HCT116 (cell line): ENCODE data around the gene KLK5. TPM values are rescaled to one million over a fixed set of nuclear protein-coding genes. Genes with fewer than 3 reads are reported as not detected.

Experiments
- ATAC-seq: fragments of 200-7000 bp; cut with Tn5 transposase; 2 replicates; pipeline ENCODE4 v1.9.1; 2020; ENCODE audit warnings: mild to moderate bottlenecking, moderate library complexity
- BruUV-seq: library from RNA; stranded (reverse); fragments of 400-500 nt; replicated peaks from 2 replicates; lab custom pipeline; 2021; lab: Mats Ljungman, UMichigan
- CTCF ChIA-PET: fragments of 300-600 bp; sonication (Branson Sonifier 250); formaldehyde crosslinking; loops from one replicate; lab custom pipeline; 2021; ENCODE audit warnings: antibody characterized with exemption; lab: Charles Lee
- POLR2A ChIA-PET: fragments of 300-600, 350-600 bp; sonication (Branson Sonifier 250); formaldehyde crosslinking; loops from one replicate; lab custom pipeline; 2021; ENCODE audit warnings: antibody characterized with exemption; lab: Charles Lee
- RAD21 ChIA-PET, 2 experiments: fragments of 300-600 bp; sonication (Branson Sonifier 250); formaldehyde crosslinking; loops; one replicate each; lab custom pipeline; 2023; ENCODE audit warnings: low total read pairs in 2 of 2; ENCODE audit not compliant: uncharacterized antibody in 2 of 2, unreplicated experiment in 2 of 2, low non-redundant PET in 1 of 2; lab: Charles Lee
- DNase-seq: peaks from one replicate; pipeline ENCODE4 v3.0.0-alpha.2; 2010; ENCODE audit warnings: low read depth, low spot score
- H2AFZ ChIP-seq: fragments of 200-600 bp; shearing (Covaris generic), sonication (generic); 2 replicates; pipeline ENCODE4 v1.6.1; 2017; ENCODE audit warnings: low read depth, mixed run types, mixed read lengths, antibody characterized with exemption, low read length; ENCODE audit not compliant: poor library complexity, severe bottlenecking
- H3K27ac ChIP-seq: 2 replicates; pipeline ENCODE4 v1.5.1; 2012; ENCODE audit warnings: low read depth, low read length
- H3K27me3 ChIP-seq: fragments of 200-600 bp; sonication (generic); 2 replicates; pipeline ENCODE4 v1.6.1; 2016; ENCODE audit warnings: mixed run types, low read length, mixed read lengths; ENCODE audit not compliant: insufficient read depth
- H3K36me3 ChIP-seq, 2 experiments: fragments of 200-500 bp in 1 of 2; fragments of 200-600 bp in 1 of 2; sonication (Bioruptor generic) in 1 of 2; sonication (generic) in 1 of 2; 2 replicates each; pipeline versions ENCODE4 v1.5.1 to v1.6.1; 2014 to 2016; ENCODE audit warnings: low read length in 2 of 2, inconsistent platforms in 1 of 2, mixed read lengths in 1 of 2, mixed run types in 1 of 2; ENCODE audit not compliant: insufficient read depth in 2 of 2, control insufficient read depth in 1 of 2
- H3K4me1 ChIP-seq, 2 experiments: fragments of 200-600 bp in 1 of 2; sonication (generic) in 1 of 2; 2 replicates each; pipeline versions ENCODE4 v1.5.1 to v1.6.1; 2012 to 2017; ENCODE audit warnings: low read length in 2 of 2, inconsistent platforms in 1 of 2, mild to moderate bottlenecking in 1 of 2, mixed read lengths in 1 of 2, mixed run types in 1 of 2, moderate library complexity in 1 of 2; ENCODE audit not compliant: insufficient read depth in 2 of 2, control insufficient read depth in 1 of 2
- H3K4me2 ChIP-seq: fragments of 200-600 bp; sonication (generic); 2 replicates; pipeline ENCODE4 v1.6.1; 2017; ENCODE audit warnings: mixed run types, low read length, mixed read lengths
- H3K4me3 ChIP-seq, 2 experiments: fragments of 200-600 bp in 1 of 2; sonication (generic) in 1 of 2; replicated peaks in 1 of 2; 2 replicates each; pipeline ENCODE4 v1.5.1; 2011 to 2016; ENCODE audit warnings: low read length in 2 of 2, control low read depth in 1 of 2, low read depth in 1 of 2, mild to moderate bottlenecking in 1 of 2, mixed read lengths in 1 of 2, mixed run types in 1 of 2
- H3K79me2 ChIP-seq: fragments of 200-600 bp; sonication (generic); 2 replicates; pipeline ENCODE4 v1.6.1; 2017; ENCODE audit warnings: mild to moderate bottlenecking, mixed run types, low read length, moderate library complexity, mixed read lengths; ENCODE audit not compliant: insufficient read depth
- H3K9ac ChIP-seq: fragments of 200-600 bp; sonication (generic); 2 replicates; pipeline ENCODE4 v1.6.1; 2016; ENCODE audit warnings: low read length, mixed read lengths
- H3K9me2 ChIP-seq: fragments of 200-600 bp; sonication (generic), shearing (Covaris generic); 2 replicates; pipeline ENCODE4 v1.6.1; 2017; ENCODE audit warnings: mixed run types, mild to moderate bottlenecking, moderate library complexity; ENCODE audit not compliant: insufficient read depth
- H3K9me3 ChIP-seq, 2 experiments: fragments of 200-500 bp in 1 of 2; fragments of 200-600 bp in 1 of 2; sonication (Bioruptor generic) in 1 of 2; sonication (generic) in 1 of 2; 2 replicates each; pipeline ENCODE4 v1.6.1; 2014 to 2017; ENCODE audit warnings: low read length in 2 of 2, mixed read lengths in 2 of 2, inconsistent platforms in 1 of 2, low read depth in 1 of 2, mild to moderate bottlenecking in 1 of 2, mixed run types in 1 of 2, moderate library complexity in 1 of 2; ENCODE audit not compliant: control insufficient read depth in 1 of 2, insufficient read depth in 1 of 2
- H4K20me1 ChIP-seq: fragments of 200-600 bp; sonication (generic), shearing (Covaris generic); 2 replicates; pipeline ENCODE4 v1.6.1; 2017; ENCODE audit warnings: mixed run types, mild to moderate bottlenecking, moderate library complexity; ENCODE audit not compliant: insufficient read depth
- ATF3 ChIP-seq: IDR thresholded peaks from 2 replicates; pipeline ENCODE4 v1.6.1; 2012
- JUND ChIP-seq: IDR thresholded peaks from 2 replicates; pipeline ENCODE4 v1.6.1; 2012
- RAD21 ChIP-seq: IDR thresholded peaks from 2 replicates; pipeline ENCODE4 v1.6.1; 2012; ENCODE audit warnings: low read depth, mild to moderate bottlenecking
- SP1 ChIP-seq: IDR thresholded peaks from 2 replicates; pipeline ENCODE4 v1.6.1; 2012; ENCODE audit warnings: low read depth
- SRF ChIP-seq: IDR thresholded peaks from 2 replicates; pipeline ENCODE4 v1.6.1; 2012; ENCODE audit warnings: low read depth
- ZFX ChIP-seq: fragments of 450-650 bp; IDR thresholded peaks from 2 replicates; pipeline ENCODE4 v1.6.1; 2017
- ZNF274 ChIP-seq: fragments of 200-500 bp; sonication (Bioruptor generic); IDR thresholded peaks from 2 replicates; pipeline ENCODE4 v1.6.1; 2014; ENCODE audit warnings: mild to moderate bottlenecking, low read depth, low read length, inconsistent platforms
- intact Hi-C: fragments of 100-400 bp; cut with micrococcal nuclease; formaldehyde crosslinking; loops from 2 replicates; pipeline ENCODE4 v1.10.0; 2022
- total RNA-seq: library from RNA; stranded (reverse); gene quantifications from one replicate; pipeline ENCODE4 v1.2.1, GENCODE V29; 2021; ENCODE audit not compliant: unreplicated experiment

KLK5 gene
- total RNA-seq, 1 experiment from 2014 or later, result 1.2 TPM

DNA sequence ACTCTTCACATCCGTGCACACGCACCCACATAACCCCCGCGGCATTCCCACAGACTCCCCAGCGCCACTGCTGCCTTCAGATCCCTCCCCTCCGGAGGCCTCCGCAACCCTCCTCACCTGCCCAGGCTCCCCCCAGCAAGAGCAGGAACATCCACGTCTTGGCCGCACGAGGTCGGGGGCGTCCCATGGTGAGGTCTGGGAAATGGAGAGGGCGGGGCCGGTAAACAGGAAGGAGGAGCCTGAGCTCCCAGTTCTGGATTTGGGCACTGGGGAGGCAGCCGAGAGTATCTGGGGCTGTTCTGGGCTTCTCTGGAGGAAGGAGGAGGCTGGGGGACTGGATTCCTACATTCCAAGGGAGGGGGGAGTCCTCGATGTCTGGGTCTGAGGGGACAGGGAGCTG is 48.1 kb upstream of the KLK5 start (continued):
- TF ChIP-seq ZNF274, result no peak
- TF ChIP-seq ATF3, result no peak

DNA sequence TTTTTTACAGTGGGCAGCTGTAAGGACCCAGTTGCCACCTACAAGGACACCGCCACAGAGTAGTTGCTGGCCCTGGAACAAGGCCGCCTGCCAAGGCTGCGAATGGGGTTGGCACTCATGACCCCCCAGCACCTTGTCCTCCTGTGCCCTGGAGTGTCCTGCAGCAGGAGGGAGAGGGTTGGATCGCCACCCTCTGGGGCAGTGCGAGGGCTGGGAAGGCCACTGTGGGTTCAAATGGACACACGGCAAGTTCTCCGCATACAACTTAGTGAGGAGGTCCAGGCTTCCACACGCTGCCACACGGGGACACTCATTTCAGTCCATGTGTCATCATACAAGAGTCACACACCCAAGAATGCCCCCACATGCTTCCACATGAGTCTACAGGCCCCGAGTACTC is 47.6 kb upstream of the KLK5 start:
- Histone ChIP-seq H3K4me2 (peak overlapping the region; percentile 100), H3K27me3 (no peaks in the 10 kb centered on the region), H4K20me1 (no peaks in the 10 kb centered on the region)
- BruUV-seq, result TSS peak; percentile 53
- TF ChIP-seq ZFX (0 out of 2 replicates have a peak, but pooled peaks have one; percentile 29), JUND (no peak)
- TF ChIP-seq, all 23 proteins: peak for 1
- Histone ChIP-seq H3K27ac (peak overlapping the region; percentile 77; the same call in 1 of the 2 replicates), H3K4me3 (peak overlapping the region; percentile 78 to 88), H2AFZ (no peak overlapping the region), H3K9ac (peak overlapping the region; percentile 91), H3K36me3 (peaks cover 0 to 6% of the 10 kb centered on the region in 2 experiments; a peak in 1 of 4 replicates), H3K79me2 (peaks cover 11% of the 10 kb centered on the region; the same call in 1 of the 2 replicates), H3K9me3 (no peaks in the 10 kb centered on the region), H3K9me2 (no peaks in the 10 kb centered on the region), H3K4me1 (peaks cover 16 to 36% of the 10 kb centered on the region in 2 experiments)
- DNase-seq, result no peak
- intact Hi-C loops, result loop anchor here (2.0 to 5.0 kb wide), 2 partner anchors 33 to 68 kb away; partner anchors contain the start of gene KLK6
- POLR2A ChIA-PET, result interaction anchor here (0.9 to 2.6 kb wide), 5 partner anchors 13 to 67 kb away, joined by 3 to 49 read pairs (median 4); partner anchors contain the start of genes KLK10 and KLK7
- RAD21 ChIA-PET, result no interaction called here
- CTCF ChIA-PET, result interaction anchor here (1.0 to 3.4 kb wide), 5 partner anchors 12 to 96 kb away, joined by 3 to 71 read pairs (median 3); partner anchors contain the start of gene KLK10
- ATAC-seq, result no peak

- H3K79me2 ChIP-seq, result peaks cover 11% of the 10 kb centered on the region; the same call in 1 of the 2 replicates
- intact Hi-C loops, result no loop called here
Observed at GRCh38 chr19:50998686-50999085, 45.8 kb upstream of the KLK5 start.

More at GRCh38 chr19:50998686-50999085, 45.8 kb upstream of the KLK5 start:
- DNase-seq, result no peak
- RAD21 ChIA-PET, result no interaction called here
- H3K36me3 ChIP-seq, result peaks cover 0 to 6% of the 10 kb centered on the region in 2 experiments; a peak in 1 of 4 replicates
- TF ChIP-seq SP1 (no peak), SRF (no peak), RAD21 (no peak)
- TF ChIP-seq, all 23 proteins: peak for 0
- ChIA-PET POLR2A (interaction anchor here (1.2 kb wide), 1 partner anchor 48 kb away, joined by 4 read pairs; no protein-coding TSS in a partner anchor), CTCF (no interaction called here)
- ATAC-seq, result no peak
- no peak overlapping the region for H3K9ac ChIP-seq
- peaks cover 16 to 47% of the 10 kb centered on the region in 2 experiments for H3K4me1 ChIP-seq
- no peaks in the 10 kb centered on the region for H3K9me2 ChIP-seq
- H3K4me3 ChIP-seq, result no peak overlapping the region
- no peaks in the 10 kb centered on the region for H3K27me3 ChIP-seq
- no peaks in the 10 kb centered on the region for H3K9me3 ChIP-seq
- H3K4me2 ChIP-seq, result no peak overlapping the region
- BruUV-seq, result no TSS peak
- no peak overlapping the region for H3K27ac ChIP-seq
- H2AFZ ChIP-seq, result no peak overlapping the region
- no peaks in the 10 kb centered on the region for H4K20me1 ChIP-seq
